ENCODE data around the gene FBXO39.
"Not testable (repeated sequence)": the region's sequence is repeated elsewhere in the genome, so short reads cannot be mapped to it uniquely, and the experiment has no call there.

Gene FBXO39

DNA sequence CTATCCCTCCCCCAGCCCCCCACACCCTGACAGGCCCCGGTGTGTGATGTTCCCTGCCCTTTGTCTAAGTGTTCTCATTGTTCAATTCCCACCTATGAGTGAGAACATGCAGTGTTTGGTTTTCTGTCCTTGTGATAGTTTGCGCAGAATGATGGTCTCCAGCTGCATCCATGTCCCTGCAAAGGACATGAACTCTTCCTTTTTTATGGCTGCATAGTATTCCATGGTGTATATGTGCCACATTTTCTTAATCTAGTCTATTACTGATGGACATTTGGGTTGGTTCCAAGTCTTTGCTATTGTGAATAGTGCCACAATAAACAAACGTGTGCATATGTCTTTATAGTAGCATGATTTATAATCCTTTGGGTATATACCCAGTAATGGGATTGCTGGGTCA is 40.4 kb downstream of the FBXO39 start:
- not testable (repeated sequence) for H3K4me1 ChIP-seq (ENCODE audit: control insufficient read depth, insufficient read depth, low read length); H3K36me3 ChIP-seq (ENCODE audit: control insufficient read depth, insufficient read depth, low read length); H3K9me3 ChIP-seq (ENCODE audit: control insufficient read depth, insufficient read depth, low read length); H3K27me3 ChIP-seq (ENCODE audit: control insufficient read depth, insufficient read depth, low read length); H3K9ac ChIP-seq (ENCODE audit: low read depth, low read length); H3K27ac ChIP-seq (ENCODE audit: low read depth, low read length); H3K4me3 ChIP-seq (ENCODE audit: low read depth, low read length)

DNA sequence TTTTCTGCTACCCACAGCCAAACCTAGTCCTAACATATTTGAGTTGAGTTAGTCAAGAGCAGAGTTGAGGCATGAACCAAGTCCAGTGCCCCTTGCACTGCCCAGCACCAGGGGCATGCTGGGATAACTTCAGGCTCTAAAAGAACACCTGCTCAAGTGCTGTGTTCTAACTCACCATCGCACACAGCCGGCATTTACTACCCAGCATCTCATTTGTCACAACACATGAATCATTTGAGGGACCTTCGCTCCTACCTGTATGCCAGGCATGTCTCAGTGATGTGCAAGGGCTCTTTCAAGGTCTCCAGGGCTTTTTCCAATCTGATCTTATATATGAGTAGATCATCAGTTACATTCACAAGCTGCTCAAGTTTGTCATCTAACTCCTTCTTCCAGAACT is 42.9 kb downstream of the FBXO39 start:
- H3K27ac ChIP-seq (ENCODE audit: low read depth, low read length): no peak overlapping the region
- no peak overlapping the region for H3K9ac ChIP-seq (ENCODE audit: low read depth, low read length)
- H3K4me3 ChIP-seq (ENCODE audit: low read depth, low read length): no peak overlapping the region
- H3K36me3 ChIP-seq (ENCODE audit: control insufficient read depth, insufficient read depth, low read length): no peaks in the 10 kb centered on the region
- no peaks in the 10 kb centered on the region for H3K9me3 ChIP-seq (ENCODE audit: control insufficient read depth, insufficient read depth, low read length)
- no peaks in the 10 kb centered on the region; the same call in 1 of the 2 replicates for H3K27me3 ChIP-seq (ENCODE audit: control insufficient read depth, insufficient read depth, low read length)
- H3K4me1 ChIP-seq (ENCODE audit: control insufficient read depth, insufficient read depth, low read length): no peaks in the 10 kb centered on the region

DNA sequence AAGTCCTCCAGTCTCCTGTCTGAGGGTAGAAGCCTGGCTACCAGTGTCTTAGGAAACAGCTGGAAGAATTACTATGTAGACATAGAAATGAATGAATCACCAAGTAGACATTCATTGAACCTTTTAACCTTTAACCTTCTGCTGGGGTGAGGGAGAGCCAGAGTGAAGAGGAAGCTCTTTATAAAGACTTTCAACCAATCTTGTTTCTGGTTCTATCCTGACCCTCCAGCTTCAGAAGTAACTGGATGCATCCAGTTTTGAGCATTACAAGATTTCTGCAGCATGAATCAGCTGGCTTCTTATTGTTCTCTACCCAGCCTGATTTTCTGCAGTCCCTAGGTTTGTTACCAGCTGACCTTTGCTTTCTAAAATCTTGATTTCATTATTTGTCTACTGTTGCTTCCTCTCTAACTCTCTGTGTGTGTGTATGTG is 47.0 kb downstream of the FBXO39 start:
- no peaks in the 10 kb centered on the region for H3K27me3 ChIP-seq (ENCODE audit: control insufficient read depth, insufficient read depth, low read length)
- H3K36me3 ChIP-seq (ENCODE audit: control insufficient read depth, insufficient read depth, low read length): no peaks in the 10 kb centered on the region
- no peak overlapping the region for H3K27ac ChIP-seq (ENCODE audit: low read depth, low read length)
- H3K9me3 ChIP-seq (ENCODE audit: control insufficient read depth, insufficient read depth, low read length): no peaks in the 10 kb centered on the region; the same call in 1 of the 2 replicates
- H3K4me1 ChIP-seq (ENCODE audit: control insufficient read depth, insufficient read depth, low read length): no peaks in the 10 kb centered on the region
- H3K4me3 ChIP-seq (ENCODE audit: low read depth, low read length): no peak overlapping the region
- no peak overlapping the region for H3K9ac ChIP-seq (ENCODE audit: low read depth, low read length)

DNA sequence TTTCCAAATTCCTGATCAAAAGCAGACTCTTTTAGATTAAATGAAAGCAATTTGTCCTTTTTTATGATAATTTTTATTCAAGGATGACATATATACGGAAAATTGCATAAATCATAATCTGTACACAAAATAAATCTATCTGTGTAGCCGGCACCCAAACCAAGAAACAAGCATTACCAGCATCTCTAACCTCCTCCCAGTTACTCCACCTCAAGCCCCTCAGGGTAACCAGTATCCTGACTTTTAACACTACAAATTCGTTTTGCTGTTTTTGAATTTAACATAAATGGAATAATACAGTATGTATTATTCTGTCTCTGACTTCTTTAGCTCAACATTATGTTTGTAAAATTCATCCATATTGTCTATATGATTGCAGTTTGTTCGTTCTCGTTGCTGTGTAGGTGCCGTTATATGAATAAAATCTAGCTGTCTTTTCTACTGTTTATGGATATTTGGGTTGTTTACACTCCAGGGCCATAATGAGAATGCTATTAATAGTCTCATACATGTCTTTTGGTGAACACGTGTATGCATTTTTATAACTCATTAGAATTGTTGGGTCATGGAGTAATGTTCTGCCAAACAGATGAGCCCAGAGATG is 54.5 kb downstream of the FBXO39 start:
- peaks cover 35% of the 10 kb centered on the region for H3K27me3 ChIP-seq (ENCODE audit: control insufficient read depth, insufficient read depth, low read length)
- no peak overlapping the region for H3K4me3 ChIP-seq (ENCODE audit: low read depth, low read length)
- no peaks in the 10 kb centered on the region for H3K9me3 ChIP-seq (ENCODE audit: control insufficient read depth, insufficient read depth, low read length)
- H3K9ac ChIP-seq (ENCODE audit: low read depth, low read length): no peak overlapping the region
- H3K4me1 ChIP-seq (ENCODE audit: control insufficient read depth, insufficient read depth, low read length): no peaks in the 10 kb centered on the region
- no peak overlapping the region for H3K27ac ChIP-seq (ENCODE audit: low read depth, low read length)
- H3K36me3 ChIP-seq (ENCODE audit: control insufficient read depth, insufficient read depth, low read length): no peaks in the 10 kb centered on the region

DNA sequence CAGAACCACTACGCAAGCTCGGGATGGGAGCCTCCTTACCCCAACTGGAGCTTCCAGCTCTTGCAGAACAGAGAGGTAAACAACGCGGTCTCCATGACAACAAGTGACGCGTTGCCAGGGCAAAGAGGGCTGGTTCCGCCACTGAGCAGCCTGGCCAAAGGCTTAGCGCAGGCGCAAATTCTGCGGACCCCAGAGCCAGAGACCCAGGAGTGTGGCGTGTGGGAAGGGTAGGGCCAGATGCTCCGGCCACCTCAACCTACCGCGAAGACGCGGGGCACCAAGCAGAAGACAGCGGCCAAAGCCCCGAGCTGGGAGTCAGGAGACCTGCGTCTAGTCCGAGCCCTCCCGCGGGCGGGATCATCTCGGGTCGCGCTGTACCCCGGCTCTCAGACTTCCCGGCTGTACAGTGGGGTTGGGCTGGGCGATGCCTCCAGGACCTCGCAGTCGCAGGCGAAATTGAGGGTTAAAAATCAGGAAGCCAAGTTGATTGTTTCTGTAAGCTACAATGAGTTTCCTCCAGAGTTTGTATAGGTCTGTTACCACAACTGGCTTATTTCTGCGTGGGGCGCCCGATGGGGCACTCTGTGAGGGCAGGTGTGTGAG is 55.7 kb downstream of the FBXO39 start, which contains the start of gene TEKT1:
Gene TEKT1 (minus strand): TSS at position 69 of the 603 bp plus-strand sequence. CDS start 1,353 bp downstream, outside the sequence.
- H3K4me1 ChIP-seq (ENCODE audit: control insufficient read depth, insufficient read depth, low read length): no peaks in the 10 kb centered on the region
- no peak within 1 kb of the TSS for H3K27ac ChIP-seq (ENCODE audit: low read depth, low read length)
- H3K9ac ChIP-seq (ENCODE audit: low read depth, low read length): no peak within 1 kb of the TSS
- peak within 1 kb of the TSS; percentile 71 for H3K4me3 ChIP-seq (ENCODE audit: low read depth, low read length)
- peaks cover 35% of the 10 kb centered on the region for H3K27me3 ChIP-seq (ENCODE audit: control insufficient read depth, insufficient read depth, low read length)
- no peaks in the 10 kb centered on the region for H3K9me3 ChIP-seq (ENCODE audit: control insufficient read depth, insufficient read depth, low read length)
- no peaks in the 10 kb centered on the region for H3K36me3 ChIP-seq (ENCODE audit: control insufficient read depth, insufficient read depth, low read length)
